ENCODE measurements around the gene KIF21A.

KIF21A gene

DNA sequence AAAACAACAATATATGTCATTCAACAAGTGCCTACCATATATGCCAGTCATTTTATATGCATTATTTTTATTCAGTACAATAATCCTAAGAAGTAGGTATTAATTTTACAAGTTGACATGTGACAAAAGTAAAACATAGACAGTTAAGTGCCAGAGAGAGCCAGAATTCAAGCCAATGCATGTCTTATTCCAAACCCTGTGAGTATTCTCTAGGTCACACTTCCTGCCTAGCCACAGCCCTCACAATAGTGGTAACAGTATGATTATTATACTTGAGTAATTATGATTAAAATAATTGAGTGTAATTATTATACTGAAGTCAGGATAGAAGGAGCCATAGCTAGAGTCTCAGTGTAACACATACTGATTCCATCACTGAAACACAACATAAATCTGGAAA lies 52.2 kb downstream of the KIF21A start:
- Mint-ChIP-seq H3K36me3 (ENCODE audit: low read depth) (no peaks in the 10 kb centered on the region), H3K4me3 (no peak overlapping the region), H3K27me3 (no peaks in the 10 kb centered on the region), H3K4me1 (ENCODE audit: low read depth) (no peaks in the 10 kb centered on the region), H3K27ac (no peak overlapping the region), H3K9me3 (peaks cover 10% of the 10 kb centered on the region)
- intact Hi-C loops (cut with micrococcal nuclease), result no loop called here

DNA sequence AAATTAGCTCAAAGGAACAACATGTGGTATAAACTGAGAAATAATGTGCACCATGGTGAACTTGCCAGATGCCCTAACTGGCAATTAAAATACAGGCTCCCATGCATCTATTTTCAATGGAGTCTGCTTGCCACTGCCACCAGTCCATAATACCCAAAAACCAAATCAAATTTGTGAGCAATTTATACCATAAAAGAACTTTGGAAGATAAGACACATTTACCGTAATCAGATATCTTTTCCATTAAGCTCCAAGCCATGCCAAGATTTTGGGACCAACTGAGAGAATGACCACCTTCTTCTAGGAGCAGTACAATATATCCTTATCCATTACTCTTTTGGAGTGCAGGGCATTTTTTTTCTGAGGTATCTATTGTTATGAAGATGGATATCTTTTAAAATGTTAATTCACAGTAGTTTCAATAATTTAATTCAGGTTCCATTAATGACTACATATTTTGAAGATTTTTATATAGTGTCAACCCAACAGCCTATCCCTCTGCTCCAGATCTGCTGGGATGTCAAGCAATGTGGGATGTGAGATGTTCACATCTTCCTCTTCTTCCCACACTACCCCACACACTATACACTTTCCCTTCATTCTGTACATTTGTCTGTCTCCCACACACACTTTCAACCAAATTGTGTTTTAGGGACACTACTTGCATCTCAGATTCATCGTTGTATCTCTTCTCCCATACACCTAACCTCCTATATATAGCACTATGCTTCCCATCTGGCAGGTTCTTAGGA lies 53.3 kb downstream of the KIF21A start:
- H3K9me3 Mint-ChIP-seq, result no peaks in the 10 kb centered on the region
- H3K36me3 Mint-ChIP-seq (ENCODE audit: low read depth), result no peaks in the 10 kb centered on the region
- H3K4me3 Mint-ChIP-seq, result no peak overlapping the region
- H3K4me1 Mint-ChIP-seq (ENCODE audit: low read depth), result no peaks in the 10 kb centered on the region
- H3K27me3 Mint-ChIP-seq, result no peaks in the 10 kb centered on the region
- intact Hi-C loops (cut with micrococcal nuclease), result no loop called here
- no peak overlapping the region for H3K27ac Mint-ChIP-seq

DNA sequence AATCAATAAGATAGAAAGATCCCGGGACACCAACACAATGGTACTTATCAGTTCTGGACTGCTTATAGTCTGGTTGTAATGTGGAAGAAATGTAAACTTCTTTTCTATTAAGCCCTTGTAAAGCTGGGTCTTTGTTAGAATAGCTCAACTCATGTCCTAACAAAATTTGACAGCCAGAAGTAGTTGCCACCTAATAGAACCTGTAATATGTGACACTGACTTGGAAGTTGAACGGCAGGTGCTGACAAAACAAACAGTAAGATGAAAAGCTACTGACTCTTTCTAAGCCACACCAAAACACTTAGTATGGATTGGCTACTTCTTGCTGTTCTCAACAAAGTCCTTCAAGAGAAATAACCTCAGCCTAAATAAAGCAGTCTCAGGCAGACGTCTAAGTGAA lies 56.6 kb downstream of the KIF21A start:
- Mint-ChIP-seq H3K27me3 (no peaks in the 10 kb centered on the region), H3K4me3 (no peak overlapping the region), H3K9me3 (no peaks in the 10 kb centered on the region), H3K36me3 (ENCODE audit: low read depth) (no peaks in the 10 kb centered on the region), H3K4me1 (ENCODE audit: low read depth) (no peaks in the 10 kb centered on the region), H3K27ac (no peak overlapping the region)
- intact Hi-C loops (cut with micrococcal nuclease), result no loop called here

DNA sequence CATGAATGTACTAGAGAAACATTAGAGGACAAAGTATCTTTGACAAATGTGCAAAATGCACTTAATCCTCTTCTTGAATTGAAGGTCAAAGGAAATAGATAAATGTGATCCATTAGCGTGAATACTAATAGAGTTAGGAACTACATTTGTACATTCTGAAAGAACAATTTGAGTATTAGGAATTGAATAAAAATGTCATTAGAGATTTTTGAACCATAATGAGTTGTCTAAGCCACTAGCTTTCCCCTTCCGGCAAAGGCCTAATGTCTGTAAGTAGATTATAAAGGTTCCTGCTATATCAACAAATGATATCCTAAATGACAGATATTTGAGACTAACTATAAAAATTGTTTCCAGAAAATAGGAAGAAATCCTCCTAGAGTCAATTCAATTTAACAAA lies 59.8 kb downstream of the KIF21A start:
- Mint-ChIP-seq H3K4me3 (no peak overlapping the region), H3K4me1 (ENCODE audit: low read depth) (no peaks in the 10 kb centered on the region), H3K27ac (no peak overlapping the region), H3K9me3 (no peaks in the 10 kb centered on the region), H3K27me3 (no peaks in the 10 kb centered on the region), H3K36me3 (ENCODE audit: low read depth) (no peaks in the 10 kb centered on the region)
- intact Hi-C loops (cut with micrococcal nuclease), result no loop called here

DNA sequence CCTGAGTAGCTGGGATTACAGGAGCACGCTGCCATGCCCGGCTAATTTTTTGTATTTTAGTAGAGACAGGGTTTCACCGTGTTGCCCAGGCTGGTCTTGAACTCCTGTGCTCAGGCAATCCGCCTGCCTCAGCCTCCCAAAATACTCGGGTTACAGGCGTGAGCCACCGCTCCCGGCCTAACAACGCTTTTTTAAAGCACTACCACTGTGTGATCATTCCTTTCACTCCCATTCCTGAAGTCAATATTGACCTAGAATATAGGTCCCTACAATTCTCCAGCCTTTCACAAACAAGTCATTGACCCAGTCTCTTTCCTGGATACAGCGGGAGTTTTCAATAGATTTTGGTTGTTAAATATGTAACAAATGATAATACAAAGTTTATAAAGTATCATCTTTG lies 62.8 kb downstream of the KIF21A start:
- Mint-ChIP-seq H3K27me3 (no peaks in the 10 kb centered on the region), H3K36me3 (ENCODE audit: low read depth) (no peaks in the 10 kb centered on the region), H3K27ac (no peak overlapping the region), H3K4me3 (no peak overlapping the region), H3K4me1 (ENCODE audit: low read depth) (no peaks in the 10 kb centered on the region), H3K9me3 (no peaks in the 10 kb centered on the region)
- intact Hi-C loops (cut with micrococcal nuclease), result no loop called here

DNA sequence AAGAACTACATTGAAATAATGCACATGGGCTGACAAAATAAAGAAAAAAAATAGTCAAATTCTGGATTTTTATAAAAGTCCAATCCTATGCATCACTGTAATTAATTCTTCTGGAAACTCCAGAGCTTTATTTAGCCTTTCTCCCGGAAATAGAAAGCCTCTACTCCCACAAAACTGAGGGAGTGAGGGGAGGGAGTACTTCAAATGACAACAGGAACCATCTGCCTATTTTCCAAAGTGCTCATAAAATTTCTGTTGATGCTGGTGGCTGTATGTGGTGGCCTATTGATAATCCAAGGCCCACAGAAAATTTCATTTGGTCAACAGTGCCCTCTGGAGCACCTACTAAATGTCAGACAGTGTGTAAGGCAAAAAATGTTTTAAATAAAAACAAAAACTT lies 64.6 kb downstream of the KIF21A start:
- H3K27ac Mint-ChIP-seq, result no peak overlapping the region
- intact Hi-C loops (cut with micrococcal nuclease), result no loop called here
- no peak overlapping the region for H3K4me3 Mint-ChIP-seq
- no peaks in the 10 kb centered on the region for H3K27me3 Mint-ChIP-seq
- H3K9me3 Mint-ChIP-seq, result no peaks in the 10 kb centered on the region
- no peaks in the 10 kb centered on the region for H3K36me3 Mint-ChIP-seq (ENCODE audit: low read depth)
- H3K4me1 Mint-ChIP-seq (ENCODE audit: low read depth), result no peaks in the 10 kb centered on the region

DNA sequence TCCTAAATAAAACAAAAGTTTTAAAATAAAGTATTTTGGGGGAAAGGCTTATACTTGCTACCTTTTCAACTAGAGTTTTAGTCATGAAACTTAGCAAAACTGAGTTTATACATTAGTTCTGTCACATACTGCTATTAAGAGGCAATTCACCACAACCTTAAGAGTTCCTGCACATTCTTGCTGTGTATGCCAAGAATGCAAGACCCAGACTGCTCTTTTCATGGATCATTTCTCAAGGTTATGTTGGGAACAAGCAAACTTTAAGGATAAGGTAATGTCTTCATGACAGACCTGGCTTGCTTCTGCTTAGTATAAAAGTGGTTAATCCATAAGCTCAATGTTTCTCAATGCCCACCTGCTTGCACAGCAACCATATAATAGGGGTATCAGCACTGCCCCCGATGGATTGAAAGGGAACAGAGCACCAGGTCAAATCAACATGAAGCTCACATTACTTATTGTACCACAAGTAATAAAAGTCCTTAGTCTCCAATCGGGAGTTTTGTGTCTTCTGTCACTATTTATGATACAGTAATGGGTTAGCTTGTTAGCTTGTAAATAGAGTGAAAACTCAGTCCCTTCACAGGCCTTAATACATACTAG lies 67.6 kb downstream of the KIF21A start:
- Mint-ChIP-seq H3K27me3 (no peaks in the 10 kb centered on the region), H3K27ac (no peak overlapping the region)

DNA sequence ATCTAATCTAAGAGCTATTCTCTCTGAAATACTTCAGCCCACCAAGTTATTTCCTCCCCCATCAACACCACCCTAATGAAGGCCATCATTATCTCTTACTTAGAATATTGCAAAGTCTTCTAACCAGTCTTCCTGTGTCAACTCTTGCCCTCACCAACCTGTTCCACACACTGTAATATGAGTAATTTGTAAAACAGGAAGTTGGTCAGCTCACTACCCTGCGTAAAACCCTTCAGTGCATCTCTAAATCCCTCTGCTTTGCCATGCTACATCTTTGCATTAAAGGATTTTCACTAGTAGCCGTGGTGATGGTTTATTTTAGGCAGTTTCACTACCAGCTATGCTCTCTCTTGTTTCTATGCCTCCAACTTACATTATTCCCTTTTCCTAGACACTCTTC lies 70.0 kb downstream of the KIF21A start:
- Mint-ChIP-seq H3K9me3 (no peaks in the 10 kb centered on the region), H3K4me1 (ENCODE audit: low read depth) (no peaks in the 10 kb centered on the region), H3K4me3 (no peak overlapping the region), H3K27me3 (no peaks in the 10 kb centered on the region), H3K27ac (no peak overlapping the region), H3K36me3 (ENCODE audit: low read depth) (no peaks in the 10 kb centered on the region)
- intact Hi-C loops (cut with micrococcal nuclease), result no loop called here

More for the DNA sequence above, 67.6 kb downstream of the KIF21A start:
- intact Hi-C loops (cut with micrococcal nuclease), result no loop called here
- Mint-ChIP-seq H3K4me3 (no peak overlapping the region), H3K4me1 (ENCODE audit: low read depth) (no peaks in the 10 kb centered on the region), H3K36me3 (ENCODE audit: low read depth) (no peaks in the 10 kb centered on the region), H3K9me3 (no peaks in the 10 kb centered on the region)

DNA sequence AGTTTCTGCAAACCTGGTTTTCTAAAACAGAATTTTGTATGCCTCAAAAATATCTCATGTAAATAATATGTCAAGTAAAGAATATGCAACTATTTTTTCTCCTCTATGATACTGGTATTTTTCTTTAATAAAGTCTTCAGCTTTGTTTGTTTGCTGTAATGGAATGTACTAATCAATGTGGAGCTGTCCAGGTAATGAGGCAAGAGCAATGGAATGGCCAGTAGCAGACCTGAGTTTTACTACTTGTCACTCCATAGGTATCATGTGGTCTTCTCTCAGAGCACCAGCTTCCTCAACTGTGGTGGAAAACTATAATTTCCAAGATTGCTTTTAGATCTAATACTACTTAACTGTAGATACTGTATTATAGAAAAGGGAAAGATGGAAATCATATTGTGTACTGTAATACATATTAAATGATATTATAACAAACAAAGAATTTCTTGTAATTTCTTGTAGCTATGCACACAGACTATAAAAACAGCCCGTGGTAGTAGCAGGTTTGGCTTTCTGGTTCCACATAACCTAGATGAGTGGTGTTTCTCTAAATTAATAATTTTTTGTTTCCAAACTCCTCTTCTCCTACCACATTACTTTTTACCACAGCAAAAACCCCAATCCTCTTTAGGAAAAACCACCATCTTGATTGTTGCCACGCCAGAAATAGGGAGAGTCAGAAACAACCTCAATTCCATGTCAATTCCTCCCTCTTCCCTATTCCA lies 70.6 kb downstream of the KIF21A start:
- intact Hi-C loops (cut with micrococcal nuclease), result no loop called here
- H3K27ac Mint-ChIP-seq, result no peak overlapping the region
- no peaks in the 10 kb centered on the region for H3K4me1 Mint-ChIP-seq (ENCODE audit: low read depth)
- H3K9me3 Mint-ChIP-seq, result no peaks in the 10 kb centered on the region
- no peaks in the 10 kb centered on the region for H3K36me3 Mint-ChIP-seq (ENCODE audit: low read depth)
- no peak overlapping the region for H3K4me3 Mint-ChIP-seq
- no peaks in the 10 kb centered on the region for H3K27me3 Mint-ChIP-seq

DNA sequence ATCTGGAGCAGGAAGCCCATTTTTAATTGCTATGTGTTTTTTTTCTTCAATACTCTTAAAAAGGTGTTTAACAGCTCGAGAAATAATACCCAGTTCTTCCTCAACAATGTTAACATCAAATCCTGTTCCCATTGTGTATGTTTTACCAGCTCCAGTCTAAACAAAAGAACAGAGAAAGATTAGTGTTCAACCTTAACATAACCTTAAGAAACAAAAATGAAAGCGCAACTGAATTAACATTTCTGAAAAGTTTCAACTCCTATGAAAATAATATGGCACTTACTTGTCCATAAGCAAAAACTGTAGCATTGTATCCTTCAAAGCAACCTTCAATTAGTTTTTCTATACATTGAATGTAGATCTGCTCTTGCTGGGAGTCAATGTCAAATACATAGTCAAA lies 73.2 kb downstream of the KIF21A start:
- no peaks in the 10 kb centered on the region for H3K27me3 Mint-ChIP-seq
- H3K9me3 Mint-ChIP-seq, result no peaks in the 10 kb centered on the region
- no peaks in the 10 kb centered on the region for H3K4me1 Mint-ChIP-seq (ENCODE audit: low read depth)
- intact Hi-C loops (cut with micrococcal nuclease), result no loop called here
- H3K4me3 Mint-ChIP-seq, result no peak overlapping the region
- H3K27ac Mint-ChIP-seq, result no peak overlapping the region
- H3K36me3 Mint-ChIP-seq (ENCODE audit: low read depth), result no peaks in the 10 kb centered on the region

DNA sequence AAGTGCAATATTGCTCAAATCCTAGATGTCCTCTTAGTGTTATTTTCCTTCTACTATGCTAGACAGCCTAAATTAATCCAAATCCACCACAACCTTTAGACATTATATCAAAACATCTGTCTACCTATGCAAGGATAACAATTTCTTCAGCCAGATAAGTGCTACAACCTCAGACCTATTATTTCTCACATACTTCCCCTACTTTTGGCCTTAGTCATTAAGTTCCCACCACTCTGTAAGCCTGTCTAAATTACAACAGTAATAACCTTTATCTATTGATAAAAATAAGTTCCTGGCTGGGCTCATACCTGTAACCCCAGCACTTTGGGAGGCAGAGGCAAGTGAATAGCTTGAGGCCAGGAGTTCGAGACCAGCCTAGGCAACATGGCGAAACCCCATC lies 74.0 kb downstream of the KIF21A start:
- no peaks in the 10 kb centered on the region for H3K4me1 Mint-ChIP-seq (ENCODE audit: low read depth)
- no peaks in the 10 kb centered on the region for H3K36me3 Mint-ChIP-seq (ENCODE audit: low read depth)
- intact Hi-C loops (cut with micrococcal nuclease), result no loop called here
- no peaks in the 10 kb centered on the region for H3K9me3 Mint-ChIP-seq
- no peak overlapping the region for H3K4me3 Mint-ChIP-seq
- no peaks in the 10 kb centered on the region for H3K27me3 Mint-ChIP-seq
- H3K27ac Mint-ChIP-seq, result no peak overlapping the region

DNA sequence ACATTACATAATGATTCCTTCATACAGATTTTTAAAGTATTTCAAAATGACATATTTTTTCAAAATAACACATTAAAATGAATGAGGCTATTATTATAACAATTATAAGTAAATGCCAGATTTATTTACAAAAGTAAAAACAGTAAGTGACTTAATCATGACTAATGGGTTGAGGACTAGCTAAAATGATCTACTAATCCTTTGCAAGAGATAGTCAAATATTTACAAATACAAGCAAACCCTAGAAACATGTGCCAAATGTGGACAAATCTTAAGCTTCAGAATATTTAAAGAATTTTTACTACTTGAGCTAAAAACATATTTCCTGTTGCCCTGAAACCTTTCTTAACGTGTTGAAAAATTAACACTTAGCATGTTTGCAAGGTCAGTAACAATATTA lies 74.8 kb downstream of the KIF21A start:
- no peak overlapping the region for H3K27ac Mint-ChIP-seq
- no peak overlapping the region for H3K4me3 Mint-ChIP-seq
- H3K36me3 Mint-ChIP-seq (ENCODE audit: low read depth), result no peaks in the 10 kb centered on the region
- no peaks in the 10 kb centered on the region for H3K9me3 Mint-ChIP-seq
- H3K4me1 Mint-ChIP-seq (ENCODE audit: low read depth), result no peaks in the 10 kb centered on the region
- H3K27me3 Mint-ChIP-seq, result no peaks in the 10 kb centered on the region
- intact Hi-C loops (cut with micrococcal nuclease), result no loop called here

DNA sequence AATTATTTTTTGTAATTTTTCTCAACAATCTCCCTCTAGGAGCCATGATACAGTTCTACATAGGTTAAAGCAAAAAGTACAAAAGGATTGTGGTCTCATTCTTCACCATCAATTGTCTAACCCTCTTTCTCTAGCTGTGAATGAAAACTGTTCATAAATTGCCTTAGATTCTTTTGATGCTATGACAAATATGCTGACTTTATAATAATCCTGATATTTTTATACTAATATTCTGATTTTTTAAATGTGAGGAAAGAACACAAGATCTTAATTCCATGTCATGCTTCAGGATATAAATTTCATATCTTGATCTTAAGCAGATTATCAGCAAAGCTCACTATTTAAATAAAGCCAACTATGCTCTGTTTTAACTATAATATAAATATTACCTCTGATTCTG lies 75.4 kb downstream of the KIF21A start:
- no peaks in the 10 kb centered on the region for H3K27me3 Mint-ChIP-seq
- H3K36me3 Mint-ChIP-seq (ENCODE audit: low read depth), result no peaks in the 10 kb centered on the region
- H3K4me3 Mint-ChIP-seq, result no peak overlapping the region
- intact Hi-C loops (cut with micrococcal nuclease), result no loop called here
- no peak overlapping the region for H3K27ac Mint-ChIP-seq
- no peaks in the 10 kb centered on the region for H3K4me1 Mint-ChIP-seq (ENCODE audit: low read depth)
- H3K9me3 Mint-ChIP-seq, result no peaks in the 10 kb centered on the region

DNA sequence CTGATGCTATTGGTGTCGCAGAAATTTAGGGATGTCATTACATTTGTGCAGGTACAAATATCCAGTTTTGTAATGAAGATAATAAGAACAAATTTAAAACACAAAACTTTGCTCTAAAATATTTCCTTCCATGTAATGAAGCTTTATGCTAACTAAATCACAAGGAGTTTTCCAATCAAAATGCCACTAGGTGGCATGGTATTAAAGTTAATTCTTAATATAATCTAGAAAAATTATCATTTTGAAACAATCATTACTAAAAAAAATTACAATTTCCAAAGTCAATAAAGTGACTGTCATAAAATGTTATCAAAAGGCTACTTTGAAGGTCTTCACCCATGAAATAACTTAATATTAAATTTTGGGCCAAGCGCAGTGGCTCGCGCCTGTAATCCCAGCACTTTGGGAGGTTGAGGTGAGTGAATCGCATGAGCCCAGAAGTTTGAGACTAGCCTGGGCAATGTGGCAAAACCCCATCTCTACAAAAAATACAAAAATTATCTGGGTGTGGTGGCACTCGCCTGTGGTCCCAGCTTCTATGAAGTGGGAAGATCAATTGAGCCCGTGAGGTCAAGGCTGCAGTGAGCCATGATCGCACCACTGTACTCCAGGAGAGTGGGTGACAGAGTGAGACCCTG lies 77.4 kb downstream of the KIF21A start:
- Mint-ChIP-seq H3K9me3 (no peaks in the 10 kb centered on the region), H3K27me3 (no peaks in the 10 kb centered on the region), H3K4me1 (ENCODE audit: low read depth) (no peaks in the 10 kb centered on the region), H3K4me3 (no peak overlapping the region), H3K36me3 (ENCODE audit: low read depth) (no peaks in the 10 kb centered on the region), H3K27ac (no peak overlapping the region)
- intact Hi-C loops (cut with micrococcal nuclease), result no loop called here
